Sigmoid colon (tissue), 7 donors: ENCODE measurements around the gene CDCA4. TPM values are rescaled to one million over a fixed set of nuclear protein-coding genes. Genes with fewer than 3 reads are reported as not detected.

ENCODE experiments used
- DNase-seq: peaks from one replicate; pipeline ENCODE4 v3.0.0-alpha.2; 2019
- H3K27ac ChIP-seq, 4 donors: fragments of 200-600 bp; sonication (generic); one replicate each; pipeline ENCODE4 v1.5.1; 2016 to 2019; ENCODE audit warnings: mild to moderate bottlenecking in 1 of 4
- H3K27me3 ChIP-seq, 3 donors: fragments of 200-600 bp; sonication (generic); one replicate each; pipeline ENCODE4 v1.5.1; 2019; ENCODE audit warnings: mild to moderate bottlenecking in 1 of 3
- H3K36me3 ChIP-seq, 4 donors: fragments of 200-600 bp; sonication (generic); one replicate each; pipeline ENCODE4 v1.5.1; 2016 to 2019
- H3K4me1 ChIP-seq, 4 donors: fragments of 200-600 bp; sonication (generic); one replicate each; pipeline ENCODE4 v1.5.1; 2017 to 2019
- H3K4me3 ChIP-seq, 4 donors: fragments of 200-600 bp; sonication (generic); one replicate each; pipeline ENCODE4 v1.5.1; 2017 to 2019; ENCODE audit warnings: mild to moderate bottlenecking in 2 of 4, moderate library complexity in 1 of 4
- H3K9me3 ChIP-seq, 4 donors: fragments of 200-600 bp in 3 of 4; sonication (generic) in 3 of 4; one replicate each; pipeline versions ENCODE4 v1.5.1 to v1.6.1; 2013 to 2019
- EP300 ChIP-seq, 4 donors: sonication (generic); formaldehyde crosslinking; IDR thresholded peaks; one replicate each; pipeline ENCODE4 v1.6.1; 2017; ENCODE audit warnings: antibody characterized with exemption in 4 of 4
- POLR2A ChIP-seq, 2 donors: fragments of 450-650 bp; IDR thresholded peaks; one replicate each; pipeline ENCODE4 v1.6.1; 2016; ENCODE audit warnings: antibody characterized with exemption in 2 of 2, mild to moderate bottlenecking in 2 of 2, moderate library complexity in 2 of 2
- POLR2AphosphoS5 ChIP-seq, 4 donors: sonication (generic); formaldehyde crosslinking; IDR thresholded peaks; one replicate each; pipeline ENCODE4 v1.6.1; 2017; ENCODE audit warnings: antibody characterized with exemption in 4 of 4
- WGBS, 2 donors: extraction: QIAGEN DNeasy Blood & Tissue Kit; methylation state at CpG; one replicate each; pipeline ENCODE4 v1.1.7; 2013; 5-methylcytosine and 5-hydroxymethylcytosine counted together
- intact Hi-C: fragments of 100-400 bp; cut with DNase I; formaldehyde crosslinking; loops from one replicate; pipeline ENCODE4 v1.15.1; 2023
- polyA plus RNA-seq, 3 donors: library from polyadenylated mRNA; stranded (reverse); fragments of 200-250 nt; gene quantifications; one replicate each; pipeline ENCODE4 v1.2.3, GENCODE V29; 2013
- total RNA-seq, 4 donors: library from RNA; depleted of rRNA; stranded (reverse); fragments of >200 nt; gene quantifications; one replicate each; pipeline ENCODE4 v1.1.0, GENCODE V29; 2016
- TF ChIP-seq, protein P1 (sequence below), 4 experiments: fragments of 450-650 bp in 3 of 4; fragments of 200-600 bp in 1 of 4; IDR thresholded peaks; one replicate each; pipeline ENCODE4 v1.5.1; 2016 to 2019; ENCODE audit warnings: antibody characterized with exemption in 4 of 4, mild to moderate bottlenecking in 3 of 4, moderate library complexity in 2 of 4
- donor health status: healthy with polysubstance abuse.
- donor health status: Bipolar disorder and iron deficiency.
- donor health status: healthy.

CDCA4 gene
- total and polyA plus RNA-seq, 7 donors = 2.4 to 11.3 (median 5.4) TPM

DNA sequence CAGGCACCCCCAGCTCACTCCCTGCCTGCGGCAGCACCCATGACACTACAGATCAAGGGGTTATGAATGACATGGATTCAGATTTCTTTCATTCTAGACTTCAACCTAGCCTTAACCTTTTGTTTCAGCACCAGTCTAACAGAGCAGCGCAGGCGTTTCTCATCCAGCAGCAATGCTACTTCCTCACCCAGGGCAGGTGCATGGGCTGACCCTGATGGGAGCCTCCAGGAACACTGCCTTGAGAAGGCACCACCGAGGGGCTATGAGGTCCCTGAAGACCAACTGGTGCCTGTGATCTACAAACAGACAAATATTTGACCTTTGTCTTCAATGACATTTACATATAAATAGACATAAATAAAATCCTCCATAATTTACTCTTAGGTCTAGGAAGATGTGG, 10.8 kb downstream of the CDCA4 start:
- 88 to 90% methylated on average over 4 of the region's 4 CpGs for WGBS, 2 donors
- Histone ChIP-seq H3K9me3 (no peaks in the 10 kb centered on the region), H3K4me3 (no peak overlapping the region), H3K27ac (peak overlapping the region in 3 of 4 donors; percentile 68 to 82 (median 77)), H3K4me1 (peaks cover 0 to 35% (median 30%) of the 10 kb centered on the region in 4 donors), H3K36me3 (peaks cover 0 to 15% (median 2%) of the 10 kb centered on the region in 4 donors), H3K27me3 (no peaks in the 10 kb centered on the region)
- TF ChIP-seq POLR2A (IDR thresholded peaks at IDR 0.05) = no peak
- TF ChIP-seq EP300 (IDR thresholded peaks at IDR 0.05) = no peak
- no peak for TF ChIP-seq POLR2AphosphoS5 (IDR thresholded peaks at IDR 0.05)
- TF ChIP-seq, protein P1, sequence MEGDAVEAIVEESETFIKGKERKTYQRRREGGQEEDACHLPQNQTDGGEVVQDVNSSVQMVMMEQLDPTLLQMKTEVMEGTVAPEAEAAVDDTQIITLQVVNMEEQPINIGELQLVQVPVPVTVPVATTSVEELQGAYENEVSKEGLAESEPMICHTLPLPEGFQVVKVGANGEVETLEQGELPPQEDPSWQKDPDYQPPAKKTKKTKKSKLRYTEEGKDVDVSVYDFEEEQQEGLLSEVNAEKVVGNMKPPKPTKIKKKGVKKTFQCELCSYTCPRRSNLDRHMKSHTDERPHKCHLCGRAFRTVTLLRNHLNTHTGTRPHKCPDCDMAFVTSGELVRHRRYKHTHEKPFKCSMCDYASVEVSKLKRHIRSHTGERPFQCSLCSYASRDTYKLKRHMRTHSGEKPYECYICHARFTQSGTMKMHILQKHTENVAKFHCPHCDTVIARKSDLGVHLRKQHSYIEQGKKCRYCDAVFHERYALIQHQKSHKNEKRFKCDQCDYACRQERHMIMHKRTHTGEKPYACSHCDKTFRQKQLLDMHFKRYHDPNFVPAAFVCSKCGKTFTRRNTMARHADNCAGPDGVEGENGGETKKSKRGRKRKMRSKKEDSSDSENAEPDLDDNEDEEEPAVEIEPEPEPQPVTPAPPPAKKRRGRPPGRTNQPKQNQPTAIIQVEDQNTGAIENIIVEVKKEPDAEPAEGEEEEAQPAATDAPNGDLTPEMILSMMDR (IDR thresholded peaks at IDR 0.05) = no peak
- intact Hi-C loops = loop anchor here (2.0 kb wide), 1 partner anchor 25 kb away; the partner anchor contains the start of gene CLBA1
- DNase-seq = no peak

DNA sequence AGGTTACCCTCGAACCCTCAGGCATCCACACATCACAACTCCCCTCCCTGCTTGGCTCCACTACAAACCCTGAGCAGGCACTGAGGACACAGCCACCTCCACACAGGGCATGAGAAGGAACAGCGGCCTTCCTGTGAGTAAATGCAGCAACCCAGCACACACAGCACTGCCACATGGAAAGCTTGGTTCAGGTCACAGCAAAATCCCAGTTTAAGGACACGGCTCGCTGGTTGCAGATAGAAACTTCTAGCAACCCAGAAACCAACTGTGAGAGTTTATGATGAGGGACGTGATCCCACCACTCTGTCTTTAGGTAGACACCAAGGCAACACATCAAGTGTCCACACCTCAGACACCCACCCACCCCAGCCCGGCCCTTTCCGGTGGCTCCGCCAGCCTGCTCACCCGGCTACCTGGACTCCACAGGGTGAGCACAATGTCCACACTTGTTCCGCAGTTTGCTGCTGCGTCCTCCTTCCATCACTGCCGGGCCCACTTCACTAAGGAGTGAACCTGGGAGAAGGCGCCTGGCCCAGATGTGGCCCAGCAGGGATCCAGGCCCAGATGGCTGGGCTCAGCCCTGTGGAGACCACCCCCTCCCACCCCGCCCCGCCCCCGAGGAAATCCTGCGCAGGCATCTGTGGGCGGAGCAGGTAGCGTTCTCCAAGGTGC, 13.2 kb downstream of the CDCA4 start:
- Histone ChIP-seq H3K9me3 (no peaks in the 10 kb centered on the region), H3K27ac (no peak overlapping the region), H3K27me3 (no peaks in the 10 kb centered on the region), H3K36me3 (peaks cover 0 to 15% (median 2%) of the 10 kb centered on the region in 4 donors), H3K4me3 (no peak overlapping the region), H3K4me1 (peaks cover 0 to 31% (median 23%) of the 10 kb centered on the region in 4 donors)
- intact Hi-C loops = no loop called here
- DNase-seq = no peak
- 93 to 95% methylated on average over 19 of the region's 19 CpGs for WGBS, 2 donors
- TF ChIP-seq EP300 (IDR thresholded peaks at IDR 0.05) = no peak
- no peak for TF ChIP-seq POLR2AphosphoS5 (IDR thresholded peaks at IDR 0.05)
- TF ChIP-seq, protein P1 (IDR thresholded peaks at IDR 0.05) = no peak
- no peak for TF ChIP-seq POLR2A (IDR thresholded peaks at IDR 0.05)

DNA sequence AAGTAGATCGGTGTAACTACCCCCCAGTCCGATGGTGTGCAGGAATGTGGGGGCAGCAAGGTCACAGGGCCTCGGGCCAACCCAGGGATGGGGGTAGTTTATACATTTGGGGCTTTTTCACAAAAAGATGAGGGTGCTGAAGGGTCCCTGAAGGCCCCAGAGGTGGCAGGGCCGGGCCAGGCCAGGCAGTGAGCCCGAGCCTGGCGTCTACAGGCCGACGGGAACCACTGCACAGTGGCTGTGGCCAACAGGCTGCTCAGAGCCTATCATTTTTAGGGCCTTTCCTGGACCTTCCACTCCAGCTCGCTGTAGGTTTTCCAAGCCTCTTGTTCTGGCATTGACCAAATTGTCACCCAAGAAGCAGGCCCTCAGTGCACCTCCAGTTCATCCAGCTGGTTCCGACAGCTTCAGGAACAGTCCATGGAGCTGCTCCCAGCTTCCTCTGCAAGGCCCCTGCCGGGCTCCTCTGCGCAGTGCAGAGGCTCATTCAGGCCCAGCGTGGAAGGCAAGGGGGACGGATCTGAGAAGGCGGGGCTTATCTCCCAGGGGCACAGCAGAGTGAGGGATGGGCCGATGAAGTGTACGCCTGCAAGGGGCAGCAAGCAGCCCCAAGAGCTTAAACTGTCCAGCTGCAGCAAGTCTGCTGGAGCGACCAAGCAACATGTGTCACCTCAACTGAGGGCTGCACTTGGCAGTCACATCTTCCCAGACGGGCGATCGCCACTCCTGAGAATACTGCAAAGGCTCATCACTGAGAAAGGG, 13.9 kb downstream of the CDCA4 start:
- peaks cover 0 to 23% (median 16%) of the 10 kb centered on the region in 4 donors for H3K4me1 ChIP-seq
- H3K36me3 ChIP-seq = peaks cover 0 to 15% (median 2%) of the 10 kb centered on the region in 4 donors
- no peak for DNase-seq
- H3K9me3 ChIP-seq = no peaks in the 10 kb centered on the region
- H3K27me3 ChIP-seq = no peaks in the 10 kb centered on the region
- TF ChIP-seq POLR2A (IDR thresholded peaks at IDR 0.05) = no peak
- no peak overlapping the region for H3K27ac ChIP-seq
- H3K4me3 ChIP-seq = no peak overlapping the region
- 92% methylated on average over 21 of the region's 21 CpGs for WGBS, 2 donors
- intact Hi-C loops = no loop called here

DNA sequence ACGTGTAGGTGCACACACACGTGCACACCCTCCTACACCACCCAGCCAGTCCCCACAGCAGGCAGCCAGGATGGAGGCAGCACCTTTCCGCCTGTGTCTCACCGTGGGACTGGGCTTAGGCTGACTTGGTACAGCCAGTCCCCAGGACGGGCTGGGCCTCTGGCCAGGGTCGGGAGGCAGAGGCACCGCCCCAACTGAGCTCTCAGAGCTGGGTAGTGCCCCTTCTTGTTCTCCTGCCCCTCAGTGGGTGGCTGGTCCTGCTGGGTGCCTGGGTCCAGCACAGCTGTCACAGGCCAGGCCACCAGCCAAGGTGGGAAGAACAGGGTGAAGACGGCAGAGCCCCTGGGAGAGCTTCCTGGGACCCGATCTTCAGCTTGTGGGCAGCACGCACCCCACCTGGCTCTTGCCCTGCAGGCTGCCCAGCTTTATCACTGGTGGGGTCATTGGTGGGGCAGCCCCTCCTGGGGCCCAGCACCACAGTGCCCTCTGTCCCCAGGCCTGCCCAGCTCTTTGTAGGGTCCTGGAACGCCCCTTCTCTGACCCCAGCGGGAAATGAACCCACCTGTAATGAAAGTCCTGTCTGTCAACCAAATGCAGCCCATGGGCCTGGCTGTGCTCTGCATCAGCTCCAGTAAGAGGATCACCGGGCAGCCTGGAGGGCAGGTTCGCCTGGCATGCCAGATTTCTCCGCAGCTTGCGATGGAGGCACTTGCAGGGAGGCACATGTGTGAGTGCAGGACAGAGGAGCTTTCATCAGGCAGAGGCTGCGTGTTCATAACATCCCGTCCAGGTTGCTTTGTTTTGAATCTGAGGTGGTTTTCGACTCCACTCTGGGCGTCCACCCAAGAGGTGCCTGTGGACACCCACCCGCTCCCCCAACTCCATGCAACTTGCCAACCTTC, 14.7 kb downstream of the CDCA4 start:
- TF ChIP-seq POLR2A (IDR thresholded peaks at IDR 0.05) (no peak), EP300 (IDR thresholded peaks at IDR 0.05) (no peak), POLR2AphosphoS5 (IDR thresholded peaks at IDR 0.05) (no peak)
- TF ChIP-seq, protein P1 (IDR thresholded peaks at IDR 0.05) = no peak
- Histone ChIP-seq H3K27ac (no peak overlapping the region), H3K4me1 (peaks cover 0 to 15% (median 8%) of the 10 kb centered on the region in 4 donors), H3K27me3 (no peaks in the 10 kb centered on the region), H3K36me3 (peaks cover 0 to 12% (median under 1%) of the 10 kb centered on the region in 4 donors), H3K4me3 (no peak overlapping the region), H3K9me3 (no peaks in the 10 kb centered on the region)
- intact Hi-C loops = no loop called here
- DNase-seq = no peak
- 84 to 92% methylated on average over 21 of the region's 21 CpGs for WGBS, 2 donors
